HG02759 (cell line): ENCODE data around the gene SLC36A1.
"Not testable (repeated sequence)": the region's sequence is repeated elsewhere in the genome, so short reads cannot be mapped to it uniquely, and the experiment has no call there.

ENCODE experiments used
- ATAC-seq: cut with Tn5 transposase; IDR thresholded peaks from one replicate; pipeline ENCODE4 v1.9.1; 2021; ENCODE audit warnings: mild to moderate bottlenecking, moderate library complexity; ENCODE audit not compliant: unreplicated experiment

Gene SLC36A1

DNA sequence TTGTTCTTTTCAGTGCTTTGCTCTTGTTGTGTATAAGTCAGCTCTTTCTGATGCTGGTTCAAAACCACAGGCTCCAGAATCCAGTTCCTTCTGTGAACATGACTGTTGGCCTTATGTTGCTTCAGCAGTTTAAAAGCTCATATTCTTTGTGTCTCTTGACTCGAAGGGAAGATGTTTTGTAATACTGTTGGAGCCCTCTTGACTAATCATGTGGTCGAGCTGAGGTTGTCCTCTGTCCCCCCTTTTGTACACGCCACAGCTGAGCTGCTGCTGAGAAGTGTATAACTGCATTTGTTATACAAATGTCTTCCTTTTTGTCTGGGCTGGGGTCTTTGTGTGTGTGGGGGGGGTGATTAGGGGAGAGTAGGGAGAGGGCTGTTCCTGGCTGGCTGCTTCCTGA, 35.8 kb downstream of the SLC36A1 start:
- no peak for ATAC-seq

DNA sequence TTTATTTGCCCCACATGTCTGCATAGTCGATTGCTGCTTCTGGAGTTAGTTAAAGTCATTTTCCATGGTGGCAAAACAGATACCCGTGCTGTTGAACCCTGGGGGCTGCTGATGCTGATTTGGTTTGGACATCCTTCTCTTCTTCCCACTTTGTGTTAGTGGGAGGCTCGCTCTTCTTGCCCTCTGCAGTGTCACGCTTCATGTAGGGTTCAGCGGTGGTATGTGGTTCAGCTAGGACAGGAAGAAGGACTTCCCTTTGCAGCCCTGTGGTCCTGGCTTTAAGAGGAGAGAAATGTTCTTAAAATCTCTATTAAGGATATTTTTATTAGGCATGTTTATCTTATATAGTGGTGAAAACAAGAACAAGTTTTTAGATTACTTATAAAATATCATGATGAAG, 36.2 kb downstream of the SLC36A1 start:
- ATAC-seq = no peak

DNA sequence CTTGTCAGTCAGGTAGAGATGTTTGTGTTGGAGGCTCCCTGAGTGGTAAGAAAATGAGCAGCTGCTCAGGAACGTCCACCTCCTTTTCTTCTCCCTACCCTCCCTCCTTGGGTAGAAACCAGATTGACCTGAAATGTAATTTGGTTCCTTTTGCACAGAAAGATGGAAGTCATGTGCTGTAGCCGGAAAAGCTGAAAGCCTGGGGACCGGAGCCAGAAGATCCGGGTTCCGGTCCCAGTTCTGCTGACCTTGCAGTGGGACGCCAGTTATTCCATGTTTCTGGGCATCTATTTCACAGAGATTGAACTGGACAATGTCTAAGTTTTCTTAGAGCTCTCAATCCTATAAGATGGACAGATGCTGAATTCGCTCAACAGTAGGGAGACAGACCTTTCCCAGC, 40.1 kb downstream of the SLC36A1 start:
- ATAC-seq = no peak

DNA sequence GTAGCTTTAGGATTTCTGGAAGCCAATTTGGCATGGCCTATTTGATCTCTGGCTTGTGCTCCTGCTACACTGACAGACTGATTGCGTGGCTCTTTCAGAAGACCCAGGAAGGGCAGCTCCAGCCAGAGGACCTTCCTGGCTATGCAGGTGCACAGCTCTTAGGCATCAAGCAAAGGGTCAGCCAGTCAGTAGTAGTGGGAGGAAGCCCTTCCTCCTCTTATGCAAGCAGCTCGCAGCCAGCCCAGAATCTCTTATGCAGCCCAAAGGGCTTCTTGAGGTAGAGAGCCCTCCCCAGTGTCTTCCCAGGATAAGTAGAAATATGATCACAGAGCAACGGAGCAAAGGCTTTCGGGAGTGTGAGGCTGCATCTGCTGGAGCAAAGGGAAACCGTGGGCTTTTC, 43.2 kb downstream of the SLC36A1 start:
- no peak for ATAC-seq

DNA sequence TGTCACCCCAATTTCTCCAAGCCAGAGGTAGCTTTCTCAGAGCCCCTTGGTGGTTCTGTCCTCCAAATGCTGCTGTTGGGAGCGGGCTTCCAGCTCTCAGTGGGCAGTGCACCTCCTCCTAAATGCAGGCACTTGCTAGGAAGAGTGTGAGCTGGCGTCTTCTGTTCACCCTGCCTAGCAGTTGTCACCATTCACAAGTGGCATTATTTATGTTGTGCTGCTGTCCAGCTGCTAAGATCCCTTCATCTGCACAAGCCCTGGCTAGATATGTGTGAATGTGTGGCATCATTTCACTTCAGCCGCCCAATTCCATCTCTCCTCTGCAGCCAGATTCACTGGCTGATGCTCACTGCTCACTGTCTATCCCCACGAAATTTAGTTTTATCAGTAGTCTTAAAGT, 43.7 kb downstream of the SLC36A1 start:
- no peak for ATAC-seq

DNA sequence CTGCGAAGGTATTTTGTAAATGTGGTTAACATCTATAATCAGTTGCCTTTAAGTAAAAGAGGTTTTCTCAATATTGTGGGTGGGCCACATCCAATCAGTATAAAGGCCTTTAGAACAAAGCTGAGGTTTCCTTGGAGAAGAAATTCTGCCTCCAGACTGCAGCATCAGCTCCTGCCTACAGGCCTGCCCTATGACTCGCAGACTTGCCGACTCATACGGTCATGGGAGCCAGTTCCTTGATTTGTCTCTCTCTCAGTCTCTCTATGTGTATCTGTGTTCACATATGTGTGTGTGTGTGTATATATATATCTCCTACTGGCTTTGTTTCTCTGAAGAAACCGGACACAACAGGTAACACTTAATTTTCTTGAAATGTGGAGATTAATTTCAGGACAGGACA, 45.3 kb downstream of the SLC36A1 start:
- no peak for ATAC-seq

DNA sequence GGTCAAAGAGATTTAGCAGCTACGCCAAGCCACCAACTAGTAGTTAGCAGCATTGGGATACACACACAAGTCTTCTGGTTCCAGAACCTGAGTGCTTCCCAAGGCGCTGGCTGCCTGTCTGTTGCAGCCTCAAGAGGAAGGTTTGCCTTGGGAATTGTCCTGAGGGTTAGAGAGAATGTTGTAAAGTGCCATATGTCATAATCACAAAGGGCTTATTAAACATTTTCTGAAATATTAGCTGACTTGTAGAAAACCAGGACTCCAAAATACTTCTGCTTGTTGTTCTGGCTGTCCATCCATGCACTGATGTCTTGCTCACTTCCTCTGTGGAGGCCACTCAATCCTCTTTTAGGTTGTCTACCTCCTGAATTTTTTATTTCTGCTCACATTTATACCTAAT, 46.3 kb downstream of the SLC36A1 start:
- no peak for ATAC-seq

DNA sequence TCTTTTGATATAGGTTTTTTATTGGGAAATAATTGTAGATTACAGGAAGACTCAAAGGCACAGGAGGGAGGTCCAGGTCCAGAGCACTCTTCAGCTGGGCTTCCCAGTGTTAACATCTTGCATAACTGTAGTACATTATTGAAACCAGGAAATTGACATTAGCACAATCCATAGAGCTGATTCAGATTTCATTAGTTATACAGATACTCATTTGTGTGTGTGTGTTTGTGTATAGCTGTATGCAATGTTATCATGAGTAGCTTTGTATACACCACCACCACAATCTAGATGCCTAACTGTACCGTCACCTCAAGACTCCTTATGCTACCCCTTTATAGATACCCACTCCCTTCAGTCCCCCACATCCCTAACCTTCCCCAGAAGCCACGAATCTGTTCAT, 47.9 kb downstream of the SLC36A1 start:
- no peak for ATAC-seq

DNA sequence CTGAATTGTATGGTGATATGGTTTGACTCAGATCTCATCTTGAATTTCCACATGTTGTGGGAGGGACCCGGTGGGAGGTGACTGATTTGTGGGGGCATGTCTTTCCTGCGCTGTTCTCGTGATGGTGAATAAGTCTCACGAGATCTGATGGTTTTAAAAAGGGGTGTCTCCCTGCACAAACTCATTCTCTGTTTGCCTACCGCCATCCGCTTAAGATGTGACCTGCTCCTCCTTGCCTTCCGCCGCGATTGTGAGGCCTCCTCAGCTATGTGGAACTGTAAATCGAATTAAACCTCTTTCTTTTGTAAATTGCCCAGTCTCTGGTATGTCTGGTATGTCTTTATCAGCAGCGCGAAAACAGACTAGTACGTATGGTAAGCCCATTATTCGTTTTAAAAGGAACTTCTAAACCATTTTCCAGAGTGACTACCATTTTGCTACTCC, 48.7 kb downstream of the SLC36A1 start:
- no peak for ATAC-seq

DNA sequence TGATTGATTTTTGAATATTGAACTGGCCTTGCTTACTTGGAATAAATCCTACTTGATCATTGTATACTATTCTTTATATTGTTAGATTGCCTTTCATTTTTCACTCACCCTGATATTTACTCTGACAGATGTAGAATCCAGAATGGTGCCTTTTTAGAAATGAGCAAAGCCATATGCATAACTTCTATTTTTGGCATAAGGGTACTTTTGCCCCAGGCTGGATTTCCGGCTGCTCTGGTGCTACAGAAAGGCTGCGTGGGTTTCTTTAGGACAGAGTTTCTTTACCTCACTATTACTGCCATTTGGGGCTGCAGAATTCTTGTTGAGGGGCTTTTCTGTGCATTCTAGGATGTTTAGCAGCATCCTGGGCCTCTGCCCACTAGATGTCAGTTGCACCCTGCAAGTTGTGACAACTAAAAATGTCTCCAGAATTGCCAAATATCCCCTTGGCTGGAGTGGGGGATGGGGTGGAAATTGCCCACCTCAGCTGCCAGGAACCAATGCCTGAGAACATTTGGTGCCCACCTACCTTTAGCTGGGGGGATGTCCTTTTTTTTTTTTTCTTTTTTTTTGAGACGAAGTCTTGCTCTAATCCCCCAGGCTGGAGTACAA, 50.1 kb downstream of the SLC36A1 start:
- ATAC-seq = no peak

DNA sequence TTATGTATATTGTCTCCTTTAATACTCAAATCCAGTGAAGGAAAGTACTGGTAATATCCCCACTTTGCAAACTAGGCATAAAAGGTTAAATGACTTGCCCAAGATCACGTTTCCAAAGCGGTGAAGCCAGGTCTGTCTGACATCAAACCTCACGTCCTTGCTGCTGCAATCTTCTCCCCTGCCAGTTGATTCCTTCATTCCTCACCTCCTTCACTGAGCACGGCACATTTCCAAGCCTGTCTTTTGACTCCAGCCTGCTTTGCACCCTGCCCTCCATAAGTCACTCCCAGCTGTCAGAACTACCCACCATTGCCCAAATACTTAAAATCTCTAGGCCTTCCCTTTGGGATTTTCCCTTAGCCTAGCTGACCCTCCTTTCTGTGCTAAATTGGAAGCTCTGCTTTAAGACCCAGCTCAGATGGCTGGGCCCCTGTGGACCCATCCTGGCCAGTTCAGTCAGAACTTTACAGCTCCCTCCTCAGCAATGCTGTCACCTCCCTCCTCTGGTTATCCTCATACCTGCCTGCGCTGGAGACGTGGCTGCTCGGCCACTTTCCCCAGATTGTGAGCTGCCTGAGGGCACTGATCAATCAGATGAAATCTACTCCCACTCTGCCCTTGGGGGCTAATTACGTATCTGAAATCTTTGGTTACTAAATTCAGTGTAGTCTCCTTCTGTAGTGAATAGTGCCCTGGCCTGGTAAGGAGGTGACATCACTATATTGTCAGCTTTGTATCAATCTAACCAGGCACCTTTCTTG, 51.2 kb downstream of the SLC36A1 start:
- ATAC-seq = no peak

DNA sequence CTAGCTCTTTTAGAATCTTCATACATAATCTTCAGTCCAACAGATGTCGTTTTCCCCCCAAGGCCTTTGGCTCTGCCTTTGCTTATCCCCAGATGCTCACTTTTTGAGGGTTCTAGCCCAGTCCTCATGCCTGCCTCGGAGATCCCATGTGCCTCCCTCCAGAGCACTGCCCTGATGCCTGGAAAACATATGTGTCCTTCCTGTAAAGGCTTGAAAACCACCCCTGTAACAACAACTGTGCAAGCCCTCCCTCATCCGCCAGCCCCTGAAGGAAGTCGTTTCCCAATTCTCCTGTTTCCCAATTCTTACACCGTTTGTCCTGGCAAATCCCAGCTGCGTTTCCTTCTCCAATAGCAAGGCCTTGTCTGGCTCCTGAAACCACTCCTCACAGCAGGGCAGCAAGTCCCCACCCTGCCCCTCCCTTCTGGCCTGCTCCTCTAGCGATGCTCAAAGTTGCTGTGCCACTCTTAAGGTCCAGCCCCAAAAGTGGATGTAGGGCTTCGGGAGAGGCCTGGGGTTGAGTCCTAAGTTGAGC, 52.2 kb downstream of the SLC36A1 start:
- no peak for ATAC-seq

DNA sequence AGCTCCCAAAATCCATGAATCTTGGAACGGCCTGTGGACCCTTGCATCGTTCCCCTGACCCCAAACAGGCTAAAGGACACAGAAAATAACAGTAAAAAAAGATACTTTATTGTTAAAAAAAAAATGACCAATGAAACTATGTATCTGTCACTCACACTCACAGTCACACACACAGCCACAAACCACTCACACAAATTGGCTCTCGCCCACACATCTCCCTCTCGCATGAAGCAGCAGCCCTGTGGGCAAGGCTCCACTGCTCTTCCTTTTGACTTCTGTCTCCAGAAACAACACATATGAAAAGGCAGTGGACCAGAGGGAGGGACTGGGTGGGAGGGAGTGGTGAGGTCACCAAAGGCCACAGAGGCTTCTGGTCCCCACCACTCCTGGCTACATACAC, 56.6 kb downstream of the SLC36A1 start:
- ATAC-seq = no peak

DNA sequence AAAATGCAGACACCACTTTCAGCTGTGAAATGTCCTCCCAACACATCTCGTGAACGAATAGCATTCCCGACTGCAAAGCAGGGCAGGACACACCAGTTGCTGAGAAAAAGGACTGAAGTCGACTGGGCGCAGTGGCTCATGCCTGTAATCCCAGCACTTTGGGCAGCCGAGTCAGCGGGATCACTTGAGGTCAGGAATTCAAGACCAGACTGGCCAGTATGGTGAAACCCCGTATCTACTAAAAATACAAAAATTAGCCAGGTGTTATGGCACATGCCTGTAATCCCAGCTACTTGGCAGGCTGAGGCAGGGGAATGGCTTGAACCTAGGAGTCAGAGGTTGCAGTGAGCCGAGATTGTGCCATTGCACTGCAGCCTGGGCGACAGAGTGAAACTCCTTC, 60.9 kb downstream of the SLC36A1 start:
- ATAC-seq = not testable (repeated sequence)

DNA sequence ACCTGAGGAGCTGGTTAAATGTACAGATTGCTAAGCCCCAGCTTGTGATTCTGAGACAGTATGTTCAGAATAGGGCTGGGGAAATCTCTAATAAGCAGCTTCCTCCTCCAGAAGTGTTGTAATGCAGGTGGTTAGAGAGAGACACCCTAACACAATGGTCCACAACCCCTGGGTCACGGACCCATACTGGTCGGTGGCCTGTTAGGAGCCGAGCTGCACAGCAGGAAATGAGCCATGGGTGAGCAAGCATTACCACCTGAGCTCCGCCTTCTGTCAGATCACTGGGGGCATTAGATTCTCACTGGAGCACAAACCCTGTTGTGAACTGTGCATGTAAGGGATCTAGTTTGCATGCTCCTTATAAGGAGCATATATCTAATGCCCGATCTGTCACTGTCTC, 61.8 kb downstream of the SLC36A1 start:
- ATAC-seq = no peak

DNA sequence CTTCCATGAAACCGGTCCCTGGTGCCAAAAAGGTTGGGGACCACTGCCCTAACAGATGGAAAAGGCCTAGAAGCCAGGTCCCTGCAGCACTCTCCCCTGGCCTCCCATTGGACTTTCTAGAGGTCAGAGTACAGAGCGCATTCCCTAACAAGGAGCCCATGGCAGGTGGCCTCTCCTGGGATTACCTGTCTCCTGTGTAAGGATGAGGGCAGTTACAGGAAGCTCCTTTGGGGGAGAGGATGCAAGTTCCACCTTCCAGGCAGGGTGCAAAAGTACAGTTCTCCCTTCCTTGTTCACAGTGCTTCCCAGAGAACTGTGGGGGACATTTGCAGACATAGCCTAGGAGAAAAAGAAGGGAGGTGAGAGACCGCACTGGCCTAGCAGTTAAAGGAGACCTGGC, 62.4 kb downstream of the SLC36A1 start:
- no peak for ATAC-seq

DNA sequence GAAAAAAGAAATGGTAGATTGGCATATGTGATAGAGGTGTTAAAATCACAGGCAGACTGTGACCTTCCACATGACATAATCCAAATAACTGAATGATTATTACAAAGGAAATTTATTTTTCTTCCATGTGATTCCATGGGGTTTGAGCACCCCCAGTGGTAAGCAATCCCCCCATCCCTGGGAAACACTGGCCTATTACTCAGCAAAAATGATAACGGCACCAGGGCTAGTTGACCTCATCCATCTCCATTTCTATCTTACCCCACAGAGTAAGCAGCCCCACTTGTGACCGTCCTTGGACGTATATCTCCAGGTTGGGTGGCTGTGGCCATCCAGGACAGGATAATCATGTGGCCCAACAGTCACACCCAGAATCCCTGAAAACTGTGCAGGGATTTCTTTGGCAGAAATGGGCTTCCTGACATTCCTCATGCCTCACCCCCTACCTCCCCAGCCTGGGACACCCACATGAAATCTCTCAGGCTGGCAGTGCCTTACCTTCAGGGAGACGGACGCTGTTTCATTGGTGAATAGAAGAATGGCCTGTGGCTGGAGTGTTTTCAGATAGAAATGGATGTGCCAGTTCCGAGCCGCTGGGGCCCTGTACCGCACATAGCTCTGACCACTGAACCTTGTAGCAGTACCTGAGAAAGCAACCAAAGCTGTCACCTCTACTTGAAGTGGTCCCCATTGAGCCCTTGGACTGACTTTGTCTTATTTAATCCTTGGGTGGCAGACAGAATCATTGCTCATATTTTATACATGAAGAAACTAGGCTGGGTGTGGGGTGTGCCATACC, 69.9 kb downstream of the SLC36A1 start:
- no peak for ATAC-seq

DNA sequence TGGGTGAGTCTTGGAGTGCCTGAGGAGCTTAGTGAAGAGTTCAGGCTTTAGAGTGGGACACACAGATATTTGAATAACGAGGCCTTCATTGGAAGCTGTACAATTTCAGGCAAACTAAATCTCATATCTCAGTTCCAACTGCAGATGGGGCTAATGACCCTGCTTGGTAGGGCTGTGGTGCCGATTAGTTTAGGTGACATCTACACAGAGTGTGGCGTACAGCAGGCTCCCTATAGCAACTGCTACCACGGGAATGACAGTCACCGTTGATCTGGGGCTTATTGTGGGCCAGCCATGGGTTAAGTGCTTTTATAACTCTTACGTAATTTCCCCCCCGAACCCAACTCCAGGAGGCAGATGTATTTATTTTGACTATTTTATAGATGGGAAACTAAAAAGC, 72.9 kb downstream of the SLC36A1 start:
- ATAC-seq = no peak

DNA sequence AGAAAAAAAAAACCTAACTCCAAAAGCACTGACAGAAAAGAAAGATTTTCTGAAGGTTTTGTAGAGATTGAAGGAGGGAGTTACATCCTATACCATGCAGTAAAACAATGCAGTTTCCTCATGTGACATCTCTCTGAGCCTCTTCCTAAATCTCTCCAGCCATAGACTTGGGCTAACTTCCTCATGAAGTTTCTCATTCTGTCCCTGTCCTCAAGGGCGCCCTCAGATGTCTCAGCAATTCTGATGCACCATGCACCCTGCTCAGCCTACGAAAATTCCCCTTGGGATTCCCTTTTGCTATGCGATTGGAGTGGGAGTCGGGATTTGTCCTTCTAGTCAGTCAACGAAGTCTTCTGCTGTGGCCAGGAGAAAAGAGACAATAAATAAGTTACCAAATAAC, 74.8 kb downstream of the SLC36A1 start:
- ATAC-seq = no peak

DNA sequence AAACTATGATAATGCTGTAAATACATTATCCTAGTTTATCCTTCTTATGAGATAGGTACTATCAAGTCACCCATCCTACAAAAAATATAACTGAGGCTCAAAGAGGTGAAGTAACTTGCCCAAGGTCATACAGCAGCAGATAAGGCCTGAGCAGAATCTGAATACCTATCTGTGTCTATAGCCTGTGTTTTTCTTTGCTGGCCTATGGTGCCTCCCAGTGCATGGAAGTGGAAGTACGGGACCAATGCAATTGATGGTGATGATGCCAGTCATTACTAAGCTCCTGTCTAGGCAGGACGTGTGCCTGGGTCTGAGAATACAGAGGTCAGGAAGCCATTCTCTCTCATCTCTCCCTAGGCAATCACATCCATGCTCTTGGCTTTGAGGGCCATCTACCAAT, 75.9 kb downstream of the SLC36A1 start:
- ATAC-seq = peak; percentile 86

DNA sequence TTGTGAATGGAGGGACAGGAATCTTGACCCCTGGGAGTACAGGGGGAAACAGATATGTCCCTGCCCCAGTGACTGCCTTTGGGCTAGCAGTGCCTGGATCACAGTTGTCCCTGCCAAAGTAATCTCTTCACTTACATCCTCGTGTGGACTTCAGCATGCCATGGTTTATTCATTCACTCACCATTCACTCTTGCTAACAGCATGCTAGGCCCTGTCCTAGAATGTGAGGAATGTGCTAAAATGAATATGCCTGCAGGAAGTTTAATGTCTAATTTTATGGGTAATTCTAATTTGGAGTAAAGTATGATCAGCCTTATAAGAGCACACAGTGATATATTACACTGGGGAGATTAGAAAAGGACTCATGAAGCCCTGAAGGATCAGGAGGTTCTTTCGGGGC, 80.8 kb downstream of the SLC36A1 start:
- ATAC-seq = no peak

DNA sequence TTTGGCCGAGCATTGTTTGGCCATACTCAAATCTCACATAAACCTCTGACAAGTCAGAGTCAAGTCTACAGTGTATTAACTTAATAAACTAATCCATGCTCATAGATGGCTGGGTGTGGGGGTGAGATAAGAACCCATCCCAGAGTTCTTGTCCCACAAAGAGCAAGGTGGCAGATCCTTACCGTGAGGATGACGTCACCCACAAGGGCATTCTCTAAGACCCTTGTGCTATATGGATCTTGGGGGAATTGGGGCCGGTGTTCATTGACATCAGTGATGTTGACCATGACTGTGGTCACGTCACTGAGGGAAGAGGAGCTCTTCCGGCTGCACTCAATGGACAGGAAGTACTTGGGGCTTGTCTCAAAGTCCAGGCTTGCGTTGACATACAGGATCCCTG, 81.6 kb downstream of the SLC36A1 start:
- ATAC-seq = no peak
